Choroid plexus epithelial cell (primary cell): ENCODE results near the gene IQCH.

Experiments
- DNase-seq: peaks from one replicate; pipeline ENCODE4 v3.0.0-alpha.2; 2010; ENCODE audit warnings: low read depth
- H3K4me3 ChIP-seq: 2 replicates; pipeline ENCODE4 v1.5.1; 2011; ENCODE audit warnings: low read depth, mild to moderate bottlenecking, control low read depth, low read length, moderate library complexity
- TF ChIP-seq, protein P1 (sequence below): conservative IDR thresholded peaks from 2 replicates; pipeline ENCODE4 v1.5.1; 2011; ENCODE audit warnings: low read depth, mild to moderate bottlenecking, control low read depth, inconsistent platforms, low read length, moderate library complexity

IQCH gene

DNA sequence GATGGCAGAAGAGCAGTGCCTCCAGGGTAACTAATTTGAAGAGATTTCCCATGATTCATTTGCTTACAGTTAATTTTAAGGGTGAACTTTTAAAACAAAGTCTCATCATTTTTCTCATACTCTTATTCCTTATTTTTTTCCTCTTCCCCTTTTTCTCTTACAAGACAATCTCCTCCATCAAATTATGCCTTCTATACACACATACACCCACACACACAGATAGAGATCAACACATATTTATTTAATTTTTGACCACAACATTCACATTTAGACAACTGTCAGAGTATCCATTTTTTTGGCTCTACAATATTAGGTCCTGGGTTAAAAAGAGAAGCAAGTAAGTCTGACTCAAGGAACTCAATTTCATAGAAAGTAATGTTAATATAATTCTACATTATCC lies 37.7 kb upstream of the IQCH start:
- no peak overlapping the region for H3K4me3 ChIP-seq
- no peak for DNase-seq
- TF ChIP-seq, protein P1, sequence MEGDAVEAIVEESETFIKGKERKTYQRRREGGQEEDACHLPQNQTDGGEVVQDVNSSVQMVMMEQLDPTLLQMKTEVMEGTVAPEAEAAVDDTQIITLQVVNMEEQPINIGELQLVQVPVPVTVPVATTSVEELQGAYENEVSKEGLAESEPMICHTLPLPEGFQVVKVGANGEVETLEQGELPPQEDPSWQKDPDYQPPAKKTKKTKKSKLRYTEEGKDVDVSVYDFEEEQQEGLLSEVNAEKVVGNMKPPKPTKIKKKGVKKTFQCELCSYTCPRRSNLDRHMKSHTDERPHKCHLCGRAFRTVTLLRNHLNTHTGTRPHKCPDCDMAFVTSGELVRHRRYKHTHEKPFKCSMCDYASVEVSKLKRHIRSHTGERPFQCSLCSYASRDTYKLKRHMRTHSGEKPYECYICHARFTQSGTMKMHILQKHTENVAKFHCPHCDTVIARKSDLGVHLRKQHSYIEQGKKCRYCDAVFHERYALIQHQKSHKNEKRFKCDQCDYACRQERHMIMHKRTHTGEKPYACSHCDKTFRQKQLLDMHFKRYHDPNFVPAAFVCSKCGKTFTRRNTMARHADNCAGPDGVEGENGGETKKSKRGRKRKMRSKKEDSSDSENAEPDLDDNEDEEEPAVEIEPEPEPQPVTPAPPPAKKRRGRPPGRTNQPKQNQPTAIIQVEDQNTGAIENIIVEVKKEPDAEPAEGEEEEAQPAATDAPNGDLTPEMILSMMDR, result no peak

DNA sequence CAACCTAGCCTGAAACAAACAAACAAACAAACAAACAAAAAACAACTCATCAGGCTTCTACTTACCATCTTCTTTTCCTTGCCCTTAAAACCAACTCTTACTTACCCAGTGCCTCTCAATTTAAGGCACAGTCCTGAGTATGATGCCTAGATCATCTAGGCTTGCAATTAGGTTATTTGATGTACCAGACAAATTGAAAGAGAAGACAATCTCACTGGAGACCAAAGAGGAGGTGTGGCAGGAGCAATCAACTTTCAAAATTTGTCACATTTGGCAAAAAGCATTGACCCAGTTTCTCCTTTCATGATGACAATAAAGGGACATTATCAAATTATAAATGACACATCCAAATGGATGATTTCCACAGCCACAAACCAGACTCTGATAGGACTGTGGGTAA lies 36.2 kb upstream of the IQCH start:
- no peak overlapping the region for H3K4me3 ChIP-seq
- TF ChIP-seq, protein P1, result no peak
- DNase-seq, result no peak

DNA sequence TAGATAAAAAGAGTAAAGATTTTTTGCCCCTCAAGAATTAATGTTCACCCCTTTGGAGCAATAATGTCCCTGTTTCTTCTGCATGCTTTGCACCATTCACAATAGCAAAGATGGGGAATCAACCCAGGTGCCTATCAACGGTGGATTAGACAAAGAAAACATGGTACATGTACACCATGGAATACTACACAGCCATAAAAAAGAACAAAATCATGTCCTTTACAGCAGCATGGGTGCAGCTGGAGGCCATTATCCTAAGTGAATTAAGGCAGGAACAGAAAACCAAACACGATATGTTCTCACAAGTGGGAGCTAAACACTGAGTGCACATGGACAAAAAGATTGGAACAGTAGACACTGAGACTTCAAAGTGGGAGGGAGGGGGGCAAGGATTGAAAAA lies 35.3 kb upstream of the IQCH start:
- no peak overlapping the region for H3K4me3 ChIP-seq
- TF ChIP-seq, protein P1, result no peak
- no peak for DNase-seq

- TF ChIP-seq, protein P1, result no peak
- no peak for DNase-seq
These were observed 29.7 kb upstream of the IQCH start for GRCh38 chr15:67224889-67225288.

DNA sequence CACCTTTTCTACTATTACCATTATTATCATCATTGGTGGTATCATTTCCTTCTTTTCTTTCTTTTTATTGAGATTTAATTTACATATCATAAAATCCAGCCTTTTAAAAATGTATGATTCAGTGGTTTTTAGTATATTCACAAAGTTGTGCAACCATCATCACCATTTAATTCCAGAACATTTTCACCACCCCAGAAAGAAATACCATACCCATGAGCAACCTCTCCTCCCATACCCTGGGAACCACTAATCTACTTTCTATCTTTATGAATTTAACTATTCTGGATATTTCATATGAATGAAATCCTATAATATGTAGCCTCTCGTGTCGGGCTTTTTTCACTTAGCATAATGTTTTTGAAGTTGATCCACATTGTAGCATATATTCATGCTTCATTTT lies 29.2 kb upstream of the IQCH start:
- peak; percentile 79 for DNase-seq
- TF ChIP-seq, protein P1, result no peak
- H3K4me3 ChIP-seq, result no peak overlapping the region

More at GRCh38 chr15:67224889-67225288, 29.7 kb upstream of the IQCH start:
- no peak overlapping the region for H3K4me3 ChIP-seq

DNA sequence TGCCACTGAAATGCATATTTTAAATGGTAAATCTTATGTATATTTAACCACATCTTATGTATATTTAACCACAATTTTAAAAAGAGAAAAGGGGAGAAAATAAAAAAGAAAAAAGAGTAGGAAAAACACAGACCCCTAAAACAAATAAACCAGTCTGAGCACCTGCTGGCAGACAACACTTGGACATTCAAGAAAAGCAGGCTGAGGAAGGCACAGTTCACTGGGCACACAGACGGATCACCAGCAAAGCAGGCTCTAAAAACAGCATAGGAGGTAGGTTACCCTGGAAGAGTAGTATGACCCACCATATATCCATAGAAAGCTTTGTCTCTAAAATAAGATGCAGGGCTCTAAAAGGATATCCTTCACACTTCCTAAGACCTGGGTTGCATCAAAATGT lies 27.2 kb upstream of the IQCH start:
- TF ChIP-seq, protein P1, result no peak
- DNase-seq, result no peak

DNA sequence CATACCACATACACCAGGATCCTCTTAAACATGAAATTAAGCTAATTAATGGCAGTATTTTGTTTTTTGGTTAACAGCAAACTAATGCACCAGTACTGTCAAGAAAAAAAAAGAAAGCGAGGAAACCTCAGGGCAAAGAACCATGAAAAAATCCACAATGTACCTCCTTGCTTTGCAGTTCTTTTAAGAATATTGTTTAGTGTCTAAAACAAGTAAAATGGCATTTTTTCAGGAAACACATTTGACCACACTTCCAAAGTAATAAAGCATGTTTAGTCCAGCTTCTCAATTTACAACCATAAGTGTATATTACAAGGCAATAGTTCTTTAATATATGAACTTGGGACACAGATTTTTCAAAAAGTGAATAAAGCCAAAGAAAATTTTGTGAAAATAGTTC lies 26.7 kb upstream of the IQCH start:
- DNase-seq, result no peak
- TF ChIP-seq, protein P1, result no peak
- no peak overlapping the region for H3K4me3 ChIP-seq

More for the DNA sequence above, 27.2 kb upstream of the IQCH start:
- no peak overlapping the region for H3K4me3 ChIP-seq
